GM18498 (cell line): ENCODE results near the gene ENTPD6.

Experiments used
- ATAC-seq: cut with Tn5 transposase; IDR thresholded peaks from one replicate; pipeline ENCODE4 v1.9.1; 2021; ENCODE audit warnings: mild to moderate bottlenecking, moderate library complexity; ENCODE audit not compliant: unreplicated experiment

The ENTPD6 gene

DNA sequence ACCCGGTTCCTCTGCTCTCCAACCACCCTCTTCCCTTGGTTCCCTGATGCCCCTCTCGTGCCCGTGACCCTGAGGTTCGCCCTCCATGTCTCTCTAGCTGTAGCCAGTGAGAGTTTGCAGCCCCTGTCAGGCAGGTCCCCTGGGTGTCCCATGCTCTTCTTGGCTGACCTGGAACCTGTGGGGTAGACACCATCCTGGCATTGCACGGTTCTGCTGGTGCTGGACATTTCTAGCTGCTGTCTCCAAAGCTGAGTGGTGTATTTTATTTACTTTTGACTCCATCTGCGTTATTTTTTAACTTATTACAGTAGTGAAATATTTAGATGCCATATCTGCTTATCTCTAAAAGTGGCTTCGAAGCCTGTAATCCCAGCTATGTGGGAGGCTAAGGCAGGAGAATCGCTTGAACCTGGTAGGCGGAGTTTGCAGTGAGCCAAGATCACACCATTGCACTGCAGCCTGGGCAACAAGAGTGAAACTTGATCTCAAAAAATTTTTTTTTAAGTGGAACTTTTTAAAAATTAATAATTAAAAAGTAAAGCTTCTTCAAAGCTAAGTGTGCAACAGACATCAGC lies 12.5 kb downstream of the ENTPD6 start:
- no peak for ATAC-seq

DNA sequence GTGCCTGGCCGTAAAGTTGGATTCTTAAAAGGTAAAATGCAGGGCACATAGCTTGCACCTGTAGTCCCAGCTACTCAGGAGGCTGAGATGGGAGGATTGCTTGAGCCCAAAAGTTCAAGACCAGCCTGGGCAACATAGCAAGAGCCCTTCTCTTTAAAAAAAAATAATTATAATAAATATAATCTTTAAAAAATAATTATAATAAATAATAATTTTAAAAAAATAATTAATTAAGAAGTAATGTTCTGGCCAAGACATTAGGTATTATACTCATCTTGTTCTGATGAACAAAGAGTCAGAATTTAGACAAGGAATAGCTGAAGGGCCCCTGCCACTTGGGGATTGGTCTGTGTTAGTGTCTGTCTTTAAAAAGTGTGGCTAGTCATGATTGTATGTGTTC lies 13.9 kb downstream of the ENTPD6 start:
- no peak for ATAC-seq

DNA sequence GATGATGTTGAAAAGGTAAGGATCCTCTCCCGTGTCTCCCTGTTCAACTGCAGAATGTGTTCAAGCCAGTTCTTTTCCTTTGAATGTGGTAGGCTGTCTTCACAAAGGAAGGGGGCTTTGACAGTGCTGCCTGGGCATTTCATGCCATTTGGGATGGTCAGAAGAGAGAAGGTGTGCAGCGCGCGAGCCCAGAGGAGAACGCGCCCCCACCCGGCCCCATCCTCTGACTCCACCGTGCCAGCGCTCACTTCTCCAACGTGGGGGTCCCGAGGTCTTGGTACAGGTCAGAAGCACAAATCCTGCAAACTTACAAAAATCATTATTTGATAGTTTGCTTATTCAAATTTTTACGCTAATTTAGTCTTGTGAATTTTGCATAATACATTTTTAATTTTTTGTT lies 14.4 kb downstream of the ENTPD6 start:
- ATAC-seq = no peak

DNA sequence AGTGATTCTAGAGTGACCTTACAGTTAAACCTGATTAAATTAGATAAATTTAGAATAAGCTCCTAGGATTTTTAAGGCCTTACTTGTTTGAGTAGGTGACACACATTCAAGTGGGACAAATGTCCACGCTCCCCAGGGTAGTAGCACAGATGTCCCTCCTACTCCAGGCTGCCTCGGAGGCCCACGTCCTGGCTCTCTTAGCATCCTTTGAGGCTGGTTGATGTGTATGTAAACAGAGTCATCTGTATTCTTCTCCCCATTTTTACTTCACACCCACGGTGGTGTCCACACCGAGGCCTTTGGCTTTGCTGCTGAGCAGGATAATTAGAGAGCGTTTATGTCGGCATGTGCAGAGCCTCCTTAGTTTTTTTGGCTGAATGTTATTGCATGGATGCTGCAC lies 15.8 kb downstream of the ENTPD6 start:
- ATAC-seq = no peak

DNA sequence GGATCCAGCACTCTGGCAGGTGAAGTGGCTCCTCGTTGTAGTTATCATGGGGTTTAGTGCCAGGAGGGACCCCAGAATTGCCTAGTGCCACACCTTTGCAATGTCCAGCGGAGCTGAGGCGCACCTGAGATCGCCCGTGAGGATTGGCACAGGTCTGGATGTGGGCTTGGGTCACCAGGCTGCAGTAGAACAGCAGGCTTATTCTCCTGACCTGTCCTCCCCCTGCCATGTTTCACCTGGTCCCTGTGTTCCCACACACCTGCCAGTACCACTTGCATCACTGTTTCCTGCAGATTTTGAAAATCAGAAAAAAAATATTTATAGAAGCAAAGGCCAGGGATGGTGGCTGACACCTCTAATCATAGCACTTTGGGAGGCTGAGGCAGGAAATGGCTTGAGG lies 16.7 kb downstream of the ENTPD6 start:
- no peak for ATAC-seq

DNA sequence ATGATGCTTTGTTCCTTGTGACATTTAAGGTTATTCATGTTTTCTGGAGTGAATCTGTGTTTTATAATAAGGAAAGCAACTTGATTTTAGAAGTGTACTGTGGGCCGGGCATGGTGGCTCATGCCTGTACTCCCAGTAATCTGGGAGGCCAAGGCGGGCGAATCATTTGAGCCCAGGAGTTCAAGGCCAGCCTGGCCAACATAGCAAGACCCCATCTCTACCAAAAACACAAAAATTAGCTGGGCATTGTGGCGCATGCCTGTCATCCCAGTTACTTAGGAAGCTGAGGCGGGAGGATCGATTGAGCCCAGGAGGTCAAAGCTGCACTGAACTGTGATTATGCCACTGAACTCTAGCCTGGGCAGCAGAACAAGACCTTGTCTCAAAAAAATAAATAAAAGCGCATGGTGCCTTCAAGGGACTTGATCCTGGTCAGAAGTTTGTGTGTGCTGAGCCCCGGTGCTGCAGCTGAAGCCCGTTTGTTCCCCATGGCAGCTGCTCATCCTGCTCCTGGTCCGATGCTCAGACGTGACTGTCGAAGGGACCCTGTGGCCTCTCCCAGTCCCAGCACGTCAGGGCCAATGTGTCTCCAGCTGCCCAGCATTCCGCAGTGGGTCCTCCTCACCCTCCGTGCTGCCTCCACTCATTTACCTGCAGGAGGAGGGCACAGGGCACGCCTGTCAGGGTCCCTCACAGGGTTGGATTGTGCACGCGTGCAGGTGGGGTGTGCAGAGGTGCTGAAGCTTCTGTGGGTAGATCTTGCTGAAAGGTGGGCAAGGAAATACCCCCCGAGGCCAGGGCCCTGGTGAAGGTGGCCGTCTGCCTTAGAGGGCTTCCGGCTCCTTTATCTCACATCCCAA lies 18.3 kb downstream of the ENTPD6 start:
- no peak for ATAC-seq

DNA sequence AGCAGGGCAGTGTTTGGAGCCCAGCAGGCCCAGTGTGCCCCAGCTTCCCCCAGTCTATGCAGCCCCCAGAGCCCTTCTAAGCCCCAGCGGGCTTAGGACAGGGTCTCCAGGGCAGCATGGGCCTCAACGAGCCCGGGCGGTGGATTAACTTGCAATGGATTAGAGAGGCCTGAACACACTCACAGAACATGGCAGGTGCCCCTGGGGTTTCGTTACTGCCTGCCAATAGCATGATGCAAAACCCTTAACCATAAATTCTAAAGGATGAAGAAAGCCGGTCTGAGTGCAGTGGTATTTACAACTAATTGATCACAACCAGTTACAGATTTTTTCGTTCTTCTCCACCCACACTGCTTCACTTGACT lies 18.9 kb downstream of the ENTPD6 start:
- ATAC-seq = no peak

DNA sequence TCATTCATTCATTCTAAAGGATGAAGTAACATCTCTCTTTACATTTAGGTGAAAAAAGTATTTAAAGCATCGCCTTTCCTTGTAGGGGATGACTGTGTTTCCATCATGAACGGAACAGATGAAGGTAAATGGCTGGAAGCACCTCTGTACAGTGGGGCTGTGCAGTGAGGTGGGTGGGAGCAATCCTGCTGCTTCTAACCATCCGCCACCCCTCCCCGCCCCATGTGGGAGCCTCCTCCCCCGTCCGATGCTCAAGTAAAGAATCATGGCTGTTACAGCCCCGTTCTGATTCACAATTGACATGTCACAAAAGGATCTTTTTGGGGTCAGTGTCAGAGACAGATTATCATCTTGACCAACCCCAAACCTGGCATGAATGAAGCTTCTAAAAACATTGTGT lies 19.3 kb downstream of the ENTPD6 start:
- no peak for ATAC-seq

DNA sequence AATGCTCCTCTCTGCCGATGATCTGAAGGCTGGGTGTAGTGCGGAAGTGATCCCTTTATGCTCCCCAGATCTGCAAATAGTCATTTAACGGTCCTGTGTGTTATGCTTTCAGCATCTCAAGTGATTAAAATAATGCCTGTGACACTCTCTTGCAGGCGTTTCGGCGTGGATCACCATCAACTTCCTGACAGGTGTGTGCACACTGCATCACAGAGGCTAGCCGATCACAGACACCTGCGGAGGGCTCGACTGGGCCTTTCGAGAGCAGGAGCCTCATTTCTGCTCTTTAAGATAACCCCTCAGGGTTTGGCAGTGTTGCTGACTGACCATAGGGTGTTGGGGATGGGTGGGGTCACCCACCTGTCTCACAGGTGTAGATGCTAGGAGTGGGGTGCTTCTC lies 20.0 kb downstream of the ENTPD6 start:
- no peak for ATAC-seq

DNA sequence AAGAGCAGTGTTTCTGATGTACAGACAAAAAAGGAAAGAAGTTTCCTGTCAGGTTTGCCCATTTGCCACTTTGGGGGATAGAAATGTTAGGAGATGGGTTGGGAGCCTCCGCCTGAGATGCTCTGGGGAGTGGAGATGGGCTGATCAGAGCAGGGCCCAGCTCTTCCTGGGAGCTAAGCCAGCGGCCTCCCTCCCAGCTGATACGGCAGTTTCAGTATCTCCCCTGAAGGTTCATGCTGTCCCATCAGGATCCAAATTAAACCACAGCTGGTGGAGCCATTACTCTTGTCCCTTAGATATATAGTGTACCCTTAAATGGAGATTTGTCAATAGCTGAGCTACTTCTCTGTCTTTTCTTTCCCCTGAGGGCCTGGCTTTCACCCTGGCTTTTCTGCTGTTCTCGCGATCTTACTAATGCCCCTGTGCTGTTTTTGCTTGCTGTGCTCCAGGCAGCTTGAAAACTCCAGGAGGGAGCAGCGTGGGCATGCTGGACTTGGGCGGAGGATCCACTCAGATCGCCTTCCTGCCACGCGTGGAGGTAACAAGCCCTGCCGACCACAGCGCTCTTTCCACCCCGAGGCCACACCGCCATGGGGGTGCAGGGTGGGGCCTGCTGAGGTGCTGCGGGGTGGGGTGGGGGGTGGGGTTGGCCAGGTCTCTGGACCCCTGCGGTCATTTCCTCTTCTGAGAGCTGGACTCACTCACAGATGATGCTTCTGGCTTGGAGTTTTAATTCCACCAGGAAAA lies 20.9 kb downstream of the ENTPD6 start:
- ATAC-seq = no peak

DNA sequence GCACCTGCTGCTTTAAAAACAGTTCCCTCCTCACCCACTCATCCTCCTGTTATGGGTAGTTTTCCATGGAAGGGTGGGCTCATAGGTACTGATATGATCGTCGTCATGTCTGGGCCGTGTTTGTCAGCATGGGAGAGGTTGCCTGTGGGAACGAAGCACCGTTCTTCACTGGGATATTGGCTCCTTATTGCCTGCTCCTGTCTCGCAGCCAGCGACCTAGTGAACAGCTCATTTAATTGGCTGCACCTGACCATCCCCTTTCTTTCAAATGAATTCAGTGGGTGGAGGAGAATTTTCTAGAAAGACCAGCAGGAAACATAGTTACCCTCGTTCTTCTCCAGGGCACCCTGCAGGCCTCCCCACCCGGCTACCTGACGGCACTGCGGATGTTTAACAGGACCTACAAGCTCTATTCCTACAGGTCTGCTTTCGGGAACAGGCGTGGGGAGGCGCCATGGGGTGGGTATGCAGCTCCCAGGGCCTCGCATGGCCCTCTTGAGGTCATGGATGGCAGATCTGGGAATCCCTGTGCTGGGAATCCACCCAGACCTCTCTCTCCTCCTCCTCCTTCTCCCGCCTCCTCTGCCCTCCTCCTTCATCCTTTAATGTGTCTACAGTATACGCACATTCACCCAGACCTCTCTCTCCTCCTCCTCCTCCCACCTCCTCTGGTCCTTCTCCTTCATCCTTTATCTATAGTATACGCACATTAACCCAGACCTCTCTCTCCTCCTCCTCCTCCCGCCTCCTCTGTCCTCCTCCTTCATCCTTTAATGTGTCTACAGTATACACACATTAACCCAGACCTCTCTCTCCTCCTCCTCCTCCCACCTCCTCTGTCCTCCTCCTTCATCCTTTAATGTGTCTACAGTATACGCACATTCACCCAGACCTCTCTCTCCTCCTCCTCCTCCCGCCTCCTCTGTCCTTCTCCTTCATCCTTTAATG lies 21.9 kb downstream of the ENTPD6 start:
- ATAC-seq = no peak

DNA sequence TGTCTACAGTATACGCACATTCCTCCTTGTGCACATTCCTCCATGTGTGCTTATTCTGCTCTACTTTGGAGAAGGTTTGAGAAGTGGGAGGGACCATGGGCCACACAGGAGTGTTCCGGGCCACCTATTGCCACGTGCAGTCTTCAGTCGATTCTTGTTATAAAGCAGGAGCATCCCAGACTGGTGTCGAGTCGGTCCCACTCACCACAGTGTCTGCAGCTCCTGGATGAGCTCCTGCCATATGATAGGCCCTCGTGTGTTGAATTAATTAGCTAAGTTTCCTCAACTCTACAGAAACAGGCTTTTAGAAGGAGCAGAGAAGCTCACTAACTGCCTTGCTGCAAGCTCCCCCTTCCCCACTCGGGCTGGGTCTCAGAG lies 22.6 kb downstream of the ENTPD6 start:
- no peak for ATAC-seq

DNA sequence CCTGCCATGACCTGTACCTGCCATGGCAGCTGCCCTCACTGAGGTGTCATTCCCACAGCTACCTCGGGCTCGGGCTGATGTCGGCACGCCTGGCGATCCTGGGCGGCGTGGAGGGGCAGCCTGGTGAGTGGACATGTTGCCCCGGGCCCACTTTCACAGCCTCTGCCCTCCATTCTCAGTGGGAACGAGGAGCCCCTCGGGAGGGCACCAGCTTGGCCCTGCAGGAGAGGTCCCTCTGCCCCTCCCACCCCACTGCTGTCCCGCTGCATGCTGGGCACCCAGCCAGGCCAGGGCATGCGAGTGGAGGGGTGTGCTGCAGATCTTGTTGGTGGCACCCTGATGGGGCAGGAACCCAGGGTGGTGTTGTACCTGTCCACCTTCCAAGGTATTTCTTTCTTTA lies 23.0 kb downstream of the ENTPD6 start:
- no peak for ATAC-seq

DNA sequence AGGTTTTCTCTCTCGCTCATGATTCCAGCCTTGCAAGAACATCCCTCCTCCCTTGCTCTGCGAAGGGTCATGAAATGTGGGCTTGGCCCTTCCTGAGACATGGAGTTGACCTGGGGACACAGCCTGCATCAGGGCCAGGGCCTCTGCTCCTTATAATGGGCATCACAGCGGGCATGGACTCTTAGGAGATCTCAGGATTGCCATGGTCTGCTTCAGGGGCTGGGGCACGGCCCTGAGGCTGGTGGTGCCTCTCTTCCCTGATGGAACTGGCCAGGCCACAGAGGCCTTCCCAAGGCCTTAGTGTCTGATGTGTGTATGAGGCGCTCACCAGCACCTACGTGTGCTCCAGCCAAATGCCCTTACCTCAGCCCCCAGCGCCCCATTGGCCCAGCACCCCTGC lies 23.9 kb downstream of the ENTPD6 start:
- ATAC-seq = no peak

DNA sequence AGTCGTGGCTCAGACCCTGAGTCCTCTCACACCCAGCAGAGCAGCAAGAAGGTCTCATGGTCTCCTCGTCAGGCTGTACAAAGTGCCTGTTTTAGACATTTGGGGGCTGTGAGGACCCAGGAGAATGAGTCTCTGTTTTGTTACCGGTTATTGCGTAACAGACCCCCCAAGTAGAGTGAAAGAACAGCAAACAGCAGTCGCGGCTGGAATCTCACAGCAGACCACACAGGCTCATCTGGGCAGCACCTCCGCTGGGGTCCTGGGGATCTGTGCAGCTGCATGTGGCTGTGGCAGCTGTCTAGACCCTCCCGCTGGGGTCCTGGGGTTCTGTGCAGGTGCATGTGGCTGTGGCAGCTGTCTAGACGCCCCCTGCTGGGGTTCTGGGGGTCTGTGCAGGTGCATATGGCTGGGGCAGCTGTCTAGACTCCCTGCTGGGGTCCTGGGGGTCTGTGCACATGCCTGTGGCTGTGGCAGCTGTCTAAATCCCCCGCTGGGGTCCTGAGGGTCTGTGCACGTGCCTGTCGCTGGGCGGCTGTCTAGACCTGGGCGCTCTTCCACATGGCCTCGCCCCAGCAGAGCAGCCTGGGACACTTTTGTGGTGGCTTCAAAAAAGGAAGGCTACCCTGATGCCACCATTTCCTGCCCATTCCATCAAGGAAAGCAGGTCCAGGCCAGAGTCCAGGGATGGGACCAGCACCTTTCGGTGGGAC lies 24.7 kb downstream of the ENTPD6 start:
- ATAC-seq = no peak

DNA sequence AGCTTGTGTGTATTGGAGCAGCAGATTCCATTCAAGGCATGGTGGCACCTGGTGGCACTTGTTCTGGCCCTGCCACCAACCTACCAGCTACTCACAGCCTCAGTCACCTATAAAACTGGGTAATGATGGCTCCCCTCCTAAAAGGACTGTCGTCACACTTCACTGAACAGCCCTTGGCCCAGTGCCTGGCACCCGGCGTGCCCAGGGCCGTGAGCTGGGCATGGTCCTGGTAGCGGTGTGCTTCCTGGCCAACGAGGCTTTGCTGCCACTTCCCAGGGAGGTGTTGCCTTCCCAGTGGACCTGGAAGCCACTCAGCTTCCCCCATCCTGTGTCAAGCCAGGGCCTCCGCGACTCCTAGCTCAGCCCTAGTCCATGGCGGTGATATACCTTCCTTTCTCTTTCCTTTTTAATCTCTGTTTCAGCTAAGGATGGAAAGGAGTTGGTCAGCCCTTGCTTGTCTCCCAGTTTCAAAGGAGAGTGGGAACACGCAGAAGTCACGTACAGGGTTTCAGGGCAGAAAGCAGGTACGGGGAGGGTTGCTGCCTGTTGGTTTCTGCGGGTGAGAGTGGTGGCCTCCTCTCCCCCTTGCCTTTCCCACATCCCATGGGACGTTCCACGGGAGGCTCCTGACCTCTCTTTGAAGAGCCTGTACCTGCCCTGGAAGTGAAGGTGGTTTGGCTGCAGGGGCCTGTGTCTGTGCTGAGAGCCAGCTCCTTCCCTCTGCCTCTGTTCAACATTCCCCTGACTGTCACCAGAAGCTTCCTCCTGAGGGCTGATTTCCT lies 25.5 kb downstream of the ENTPD6 start:
- ATAC-seq = no peak

DNA sequence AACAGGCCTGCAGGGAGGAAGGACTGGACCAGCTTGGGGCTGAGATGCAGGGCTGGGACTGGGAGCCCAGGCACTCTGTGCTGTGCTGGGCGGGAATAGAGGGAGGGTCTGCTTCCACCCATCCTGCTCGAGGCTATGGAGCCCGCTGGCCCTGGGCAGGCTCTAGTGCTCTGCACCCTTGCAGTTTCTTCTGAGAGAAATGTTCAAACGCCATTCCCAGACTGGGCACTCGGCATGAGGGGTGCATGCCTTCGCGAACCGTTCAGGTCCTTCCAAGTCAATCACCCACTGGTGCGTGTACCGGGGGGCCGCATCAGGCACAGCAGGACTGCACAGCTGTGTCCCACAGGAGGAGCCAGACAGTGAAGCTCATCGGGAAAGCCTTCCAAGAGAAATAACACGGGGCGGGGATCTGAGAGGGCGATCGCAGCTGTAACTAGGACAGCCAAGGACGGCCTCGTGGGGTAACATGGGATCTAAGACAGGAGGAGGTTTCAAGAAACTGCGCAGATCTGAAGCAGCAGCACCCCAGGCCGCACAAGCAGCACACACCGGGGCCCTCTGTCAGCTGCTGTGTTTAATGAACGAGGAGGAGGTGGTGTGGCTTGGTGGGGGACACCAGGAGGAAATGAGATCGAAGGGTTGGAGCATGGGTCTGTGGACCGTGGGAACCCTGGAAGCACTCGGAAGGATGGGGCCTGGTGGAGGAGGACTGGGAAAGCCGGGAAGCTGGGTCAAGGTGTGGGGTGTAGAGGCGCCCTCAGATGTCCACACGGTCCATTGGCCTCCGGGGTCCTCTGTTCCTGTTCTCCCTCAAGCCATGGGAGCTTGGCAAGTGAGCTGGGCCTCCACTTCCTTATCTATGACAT lies 26.3 kb downstream of the ENTPD6 start:
- no peak for ATAC-seq

DNA sequence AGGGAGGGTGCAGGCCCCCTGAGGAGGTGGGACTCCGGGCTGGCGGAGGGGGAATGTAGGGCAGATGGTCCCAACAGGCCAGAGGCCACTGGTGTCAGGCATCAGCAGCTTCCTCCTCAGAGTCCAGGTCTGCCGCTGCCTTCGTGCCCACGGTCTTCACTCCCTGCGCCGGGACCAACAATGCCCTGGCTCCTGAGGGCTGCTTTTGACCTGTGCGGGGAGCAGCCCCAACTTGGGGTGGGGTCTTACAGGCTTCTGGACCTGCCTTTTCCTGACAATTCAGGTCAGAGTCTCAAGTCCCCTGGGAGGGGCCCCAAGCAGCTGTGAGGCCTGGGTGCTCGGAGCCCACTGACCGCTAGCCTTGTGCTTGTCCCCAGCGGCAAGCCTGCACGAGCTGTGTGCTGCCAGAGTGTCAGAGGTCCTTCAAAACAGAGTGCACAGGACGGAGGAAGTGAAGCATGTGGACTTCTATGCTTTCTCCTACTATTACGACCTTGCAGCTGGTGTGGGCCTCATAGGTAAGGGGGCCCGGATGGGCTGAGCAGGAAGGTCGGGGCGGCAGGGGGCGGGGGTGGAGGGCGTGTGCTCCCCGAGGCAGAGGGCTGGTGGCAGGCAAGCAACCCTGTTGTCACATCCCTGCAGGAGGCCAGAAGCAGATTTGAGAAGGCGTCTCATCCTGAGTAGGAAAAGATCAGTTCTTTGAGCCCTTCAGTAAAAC lies 27.1 kb downstream of the ENTPD6 start:
- no peak for ATAC-seq
